HG02840 (cell line): ENCODE measurements around the gene IMMP1L.

Experiments
- ATAC-seq: cut with Tn5 transposase; IDR thresholded peaks from one replicate; pipeline ENCODE4 v1.9.1; 2021; ENCODE audit warnings: mild to moderate bottlenecking, moderate library complexity, moderate number of reproducible peaks; ENCODE audit not compliant: unreplicated experiment, low FRiP score

The IMMP1L gene

DNA sequence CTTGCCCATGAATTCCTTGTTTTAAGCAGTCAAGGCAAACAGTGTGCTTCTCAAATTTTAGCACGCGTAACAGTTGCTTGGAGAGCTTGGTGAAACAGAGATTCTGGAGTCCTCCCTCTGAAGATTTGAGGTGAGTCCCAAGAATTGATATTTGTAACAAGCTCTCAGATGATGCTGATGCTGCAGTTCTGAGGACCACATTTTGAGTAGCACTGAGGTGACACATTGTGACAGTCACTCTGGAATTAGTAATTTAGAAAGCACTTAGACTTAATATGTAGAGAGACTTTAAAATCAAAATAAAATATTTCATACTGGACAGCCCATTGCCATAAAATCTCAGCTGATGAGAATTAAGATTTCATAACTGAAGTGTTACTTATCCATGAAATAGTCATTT lies 101.2 kb downstream of the IMMP1L start:
- no peak for ATAC-seq

DNA sequence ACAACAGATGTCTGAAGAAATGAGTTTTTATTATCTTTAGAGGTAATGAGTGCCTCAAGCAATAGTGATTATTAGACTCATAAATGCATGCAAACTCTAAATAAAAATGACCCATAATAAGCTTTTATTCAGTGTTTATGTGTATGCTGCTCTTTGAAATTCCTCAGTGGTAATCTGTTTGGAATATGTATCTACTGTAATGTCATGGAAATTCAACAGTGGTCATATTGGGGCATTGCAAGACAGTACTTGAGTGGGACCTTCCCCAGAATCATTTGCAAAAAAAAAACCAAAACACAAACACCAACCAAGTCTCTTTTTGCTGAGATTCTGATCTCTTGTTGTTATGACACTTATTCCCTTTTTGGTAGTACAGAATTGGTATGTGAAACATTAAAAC lies 104.8 kb downstream of the IMMP1L start:
- no peak for ATAC-seq

DNA sequence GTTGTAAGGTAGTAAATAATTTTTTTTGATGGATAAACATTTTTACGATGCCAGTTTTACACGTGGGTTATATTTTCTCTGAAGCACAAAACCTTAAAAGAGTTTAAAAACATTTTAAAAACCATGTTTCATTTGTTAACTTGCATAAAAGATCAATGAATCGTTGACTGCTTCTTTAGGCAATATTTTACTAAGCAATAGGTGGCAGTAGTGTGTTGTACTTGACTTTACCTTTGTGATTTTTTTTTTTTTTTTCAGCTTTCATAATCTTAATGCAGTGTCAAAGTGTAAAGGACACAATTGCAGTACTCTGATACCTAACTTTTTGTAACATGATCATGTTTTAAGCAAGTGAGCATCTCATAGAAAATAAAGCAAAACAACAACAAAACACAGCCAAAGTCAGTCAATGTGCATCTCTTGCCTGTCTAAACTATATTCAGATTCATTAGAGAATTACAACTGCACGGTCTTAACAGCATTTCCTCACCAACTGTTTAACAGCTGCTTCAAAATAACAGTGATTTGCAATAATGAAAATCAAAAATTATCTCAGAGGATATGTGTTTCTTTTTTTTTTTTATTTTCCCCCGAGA lies 112.1 kb downstream of the IMMP1L start:
- ATAC-seq, result no peak

DNA sequence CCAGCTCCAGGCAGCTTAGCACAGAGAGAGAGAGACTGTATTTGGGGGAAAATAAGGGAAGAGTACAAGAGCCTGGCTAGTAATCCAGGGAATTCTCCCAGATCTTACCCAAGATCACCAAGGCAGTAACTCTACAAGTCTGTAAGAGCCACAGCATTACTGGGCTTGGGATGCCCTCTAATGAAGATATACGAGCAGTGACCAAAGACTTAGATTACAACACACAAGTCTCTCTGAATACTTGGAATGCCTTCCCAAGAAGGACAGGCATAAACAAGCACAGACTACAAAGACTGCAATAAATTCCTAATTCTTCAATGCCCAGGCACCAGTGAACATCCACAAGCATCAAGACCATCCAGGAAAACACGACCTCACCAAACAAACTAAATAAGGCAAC lies 122.0 kb downstream of the IMMP1L start:
- ATAC-seq, result no peak

DNA sequence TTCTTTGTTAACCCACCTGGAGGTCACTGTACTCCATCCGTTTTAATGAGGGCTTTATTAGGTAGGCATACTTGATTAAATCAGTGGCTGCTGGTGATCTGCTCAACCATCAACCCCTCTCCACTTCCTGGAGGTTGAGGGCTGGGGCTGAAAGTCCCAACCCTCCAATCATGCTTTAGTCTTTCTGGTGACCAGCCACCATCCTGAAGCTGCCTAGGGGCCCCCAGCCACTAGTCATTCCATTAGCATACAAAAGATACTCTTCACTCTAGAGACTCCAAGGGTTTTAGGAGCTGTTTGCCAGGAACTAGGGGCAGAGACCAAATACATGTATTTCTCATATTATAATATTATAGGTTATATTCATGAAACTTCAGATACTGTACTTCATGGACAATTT lies 126.3 kb downstream of the IMMP1L start:
- no peak for ATAC-seq
